WTC11 (cell line): ENCODE measurements around the gene GLIPR2. TPM values are rescaled to one million over a fixed set of nuclear protein-coding genes. Genes with fewer than 3 reads are reported as not detected.

ENCODE experiments used
- AR ChIP-seq: fragments of 250-450 bp; sonication (Bioruptor Pico); IDR thresholded peaks from 2 replicates; pipeline ENCODE4 v1.9.0; 2021; ENCODE audit warnings: mild to moderate bottlenecking
- ATF2 ChIP-seq: sonication (generic); formaldehyde crosslinking; IDR thresholded peaks from 2 replicates; pipeline ENCODE4 v1.8.1; 2022; ENCODE audit warnings: low read depth, missing genetic modification reagents, borderline replicate concordance
- CREB1 ChIP-seq: sonication (generic); formaldehyde crosslinking; IDR thresholded peaks from 2 replicates; pipeline ENCODE4 v1.8.0; 2023; ENCODE audit warnings: mild to moderate bottlenecking, missing genetic modification reagents
- E2F5 ChIP-seq: sonication (generic); formaldehyde crosslinking; IDR thresholded peaks from 2 replicates; pipeline ENCODE4 v1.8.1; 2022; ENCODE audit warnings: mild to moderate bottlenecking, moderate library complexity, missing genetic modification reagents
- ETV6 ChIP-seq: sonication (generic); formaldehyde crosslinking; IDR thresholded peaks from 2 replicates; pipeline ENCODE4 v1.8.1; 2022; ENCODE audit warnings: mild to moderate bottlenecking, missing genetic modification reagents
- FOXJ3 ChIP-seq: sonication (generic); formaldehyde crosslinking; IDR thresholded peaks from 2 replicates; pipeline ENCODE4 v1.9.0; 2021; ENCODE audit warnings: missing genetic modification reagents, mild to moderate bottlenecking, borderline replicate concordance
- FOXK1 ChIP-seq: sonication (generic); formaldehyde crosslinking; IDR thresholded peaks from 2 replicates; pipeline ENCODE4 v1.8.0; 2022; ENCODE audit warnings: mild to moderate bottlenecking, moderate library complexity, missing genetic modification reagents
- FOXP1 ChIP-seq: sonication (generic); formaldehyde crosslinking; IDR thresholded peaks from 2 replicates; pipeline ENCODE4 v1.8.0; 2022; ENCODE audit warnings: missing genetic modification reagents, mild to moderate bottlenecking, moderate library complexity, borderline replicate concordance
- JAZF1 ChIP-seq: fragments of 250-450 bp; sonication (Bioruptor Pico); IDR thresholded peaks from 2 replicates; pipeline ENCODE4 v1.9.0; 2021; ENCODE audit warnings: moderate library complexity, mild to moderate bottlenecking, inconsistent platforms
- JUN ChIP-seq: sonication (generic); formaldehyde crosslinking; IDR thresholded peaks from 2 replicates; pipeline ENCODE4 v1.8.0; 2023; ENCODE audit warnings: mild to moderate bottlenecking, missing genetic modification reagents
- MAX ChIP-seq: sonication (generic); formaldehyde crosslinking; IDR thresholded peaks from 2 replicates; pipeline ENCODE4 v1.8.0; 2022; ENCODE audit warnings: mild to moderate bottlenecking, missing genetic modification reagents
- MLX ChIP-seq: sonication (generic); formaldehyde crosslinking; IDR thresholded peaks from 2 replicates; pipeline ENCODE4 v1.8.1; 2023; ENCODE audit warnings: mild to moderate bottlenecking, missing genetic modification reagents, moderate library complexity
- MXD4 ChIP-seq: fragments of 250-450 bp; sonication (Bioruptor Pico); IDR thresholded peaks from 2 replicates; pipeline ENCODE4 v1.8.0; 2021; ENCODE audit warnings: mild to moderate bottlenecking, moderate library complexity, borderline replicate concordance
- NFE2L1 ChIP-seq: sonication (generic); formaldehyde crosslinking; IDR thresholded peaks from 2 replicates; pipeline ENCODE4 v1.8.1; 2023; ENCODE audit warnings: missing genetic modification reagents
- NR1H2 ChIP-seq: sonication (generic); formaldehyde crosslinking; IDR thresholded peaks from 2 replicates; pipeline ENCODE4 v1.9.0; 2021; ENCODE audit warnings: mild to moderate bottlenecking, moderate library complexity, missing genetic modification reagents
- NR3C1 ChIP-seq: sonication (generic); formaldehyde crosslinking; conservative IDR thresholded peaks from 2 replicates; pipeline ENCODE4 v1.8.1; 2023; ENCODE audit warnings: low read depth, mild to moderate bottlenecking, missing genetic modification reagents
- SMAD3 ChIP-seq: sonication (generic); formaldehyde crosslinking; IDR thresholded peaks from 2 replicates; pipeline ENCODE4 v1.8.0; 2022; ENCODE audit warnings: missing genetic modification reagents, mild to moderate bottlenecking, borderline replicate concordance
- SMAD4 ChIP-seq: sonication (generic); formaldehyde crosslinking; IDR thresholded peaks from 2 replicates; pipeline ENCODE4 v1.8.0; 2022; ENCODE audit warnings: mild to moderate bottlenecking, missing genetic modification reagents
- SP1 ChIP-seq: sonication (generic); formaldehyde crosslinking; conservative IDR thresholded peaks from 2 replicates; pipeline ENCODE4 v1.8.1; 2022; ENCODE audit warnings: missing genetic modification reagents
- USF2 ChIP-seq: sonication (generic); formaldehyde crosslinking; IDR thresholded peaks from 2 replicates; pipeline ENCODE4 v1.8.1; 2023; ENCODE audit warnings: mild to moderate bottlenecking, missing genetic modification reagents, moderate library complexity
- ZBTB21 ChIP-seq: sonication (generic); formaldehyde crosslinking; IDR thresholded peaks from 2 replicates; pipeline ENCODE4 v1.8.1; 2023; ENCODE audit warnings: mild to moderate bottlenecking, missing genetic modification reagents, borderline replicate concordance
- ZBTB43 ChIP-seq: sonication (generic); formaldehyde crosslinking; IDR thresholded peaks from 2 replicates; pipeline ENCODE4 v1.8.1; 2023; ENCODE audit warnings: mild to moderate bottlenecking, missing genetic modification reagents
- ZNF232 ChIP-seq: sonication (generic); formaldehyde crosslinking; IDR thresholded peaks from 2 replicates; pipeline ENCODE4 v1.8.0; 2022; ENCODE audit warnings: mild to moderate bottlenecking, missing genetic modification reagents
- ZNF281 ChIP-seq: sonication (generic); formaldehyde crosslinking; IDR thresholded peaks from 2 replicates; pipeline ENCODE4 v1.8.0; 2023; ENCODE audit warnings: mild to moderate bottlenecking, missing genetic modification reagents
- ZSCAN18 ChIP-seq: fragments of 250-450 bp; sonication (Bioruptor Pico); IDR thresholded peaks from 2 replicates; pipeline ENCODE4 v2.1.2; 2022; ENCODE audit warnings: mild to moderate bottlenecking, moderate library complexity
- total RNA-seq: library from RNA; stranded (reverse); gene quantifications from 3 replicates; pipeline ENCODE4 v1.2.3, GENCODE V29; 2021

The GLIPR2 gene
- total RNA-seq, 1 experiment from 2014 or later = 3.7 TPM

- TF ChIP-seq SMAD3 (CRISPR knock-in tag) = no peak
- TF ChIP-seq CREB1 (CRISPR knock-in tag) = peak; percentile 40; the same call in 1 of the 2 replicates
- TF ChIP-seq FOXJ3 (CRISPR knock-in tag) = no peak
- TF ChIP-seq MLX (CRISPR knock-in tag) = no peak
- peak; percentile 46; the same call in 1 of the 2 replicates for TF ChIP-seq ZBTB21 (CRISPR knock-in tag)
- TF ChIP-seq JUN (CRISPR knock-in tag) = no peak
- TF ChIP-seq ATF2 (CRISPR knock-in tag) = no peak
- TF ChIP-seq NR1H2 = no peak
- 0 out of 2 replicates have a peak, but pooled peaks have one; percentile 8 for TF ChIP-seq ZBTB43 (CRISPR knock-in tag)
- TF ChIP-seq E2F5 (CRISPR knock-in tag) = no peak
- peak; percentile 64 for TF ChIP-seq SP1 (CRISPR knock-in tag)
- peak; percentile 98 for TF ChIP-seq ZNF281
- TF ChIP-seq MXD4 (CRISPR knock-in tag) = no peak
- no peak for TF ChIP-seq FOXK1
- TF ChIP-seq MAX (CRISPR knock-in tag) = peak; percentile 64; the same call in 1 of the 2 replicates
- TF ChIP-seq ZNF232 (CRISPR knock-in tag) = no peak
- no peak for TF ChIP-seq AR (CRISPR knock-in tag)
- no peak for TF ChIP-seq SMAD4
- TF ChIP-seq NR3C1 = no peak
- TF ChIP-seq NFE2L1 (CRISPR knock-in tag) = no peak
- TF ChIP-seq USF2 = no peak; the same call in 1 of the 2 replicates
- TF ChIP-seq FOXP1 = peak; percentile 45; the same call in 1 of the 2 replicates
- 0 out of 2 replicates have a peak, but pooled peaks have one; percentile 6 for TF ChIP-seq ZSCAN18 (CRISPR knock-in tag)
- TF ChIP-seq JAZF1 (CRISPR knock-in tag) = no peak
- 0 out of 2 replicates have a peak, but pooled peaks have one; percentile 70 for TF ChIP-seq ETV6 (CRISPR knock-in tag)
These were observed 26.7 kb downstream of the GLIPR2 start (continued) for GRCh38 chr9:36163049-36163785.
